Ascending aorta (tissue), 2 donors: ENCODE data around the gene SLC7A6. TPM values are rescaled to one million over a fixed set of nuclear protein-coding genes. Genes with fewer than 3 reads are reported as not detected.

Experiments
- DNase-seq, 2 donors: peaks; one replicate each; pipeline ENCODE4 v3.0.0-alpha.2; 2019; ENCODE audit warnings: low spot score in 2 of 2
- H3K27ac ChIP-seq, 2 donors: fragments of 200-600 bp; sonication (generic); one replicate each; pipeline ENCODE4 v1.5.1; 2016 to 2017; ENCODE audit warnings: mild to moderate bottlenecking in 1 of 2
- H3K27me3 ChIP-seq: fragments of 200-600 bp; sonication (generic); one replicate; pipeline ENCODE4 v1.5.1; 2017
- H3K36me3 ChIP-seq, 2 donors: fragments of 200-600 bp; sonication (generic); one replicate each; pipeline ENCODE4 v1.5.1; 2016
- H3K4me1 ChIP-seq, 2 donors: fragments of 200-600 bp; sonication (generic); one replicate each; pipeline ENCODE4 v1.5.1; 2016 to 2017; ENCODE audit warnings: mild to moderate bottlenecking in 1 of 2
- H3K4me3 ChIP-seq, 2 donors: fragments of 200-600 bp; sonication (generic); one replicate each; pipeline ENCODE4 v1.5.1; 2016 to 2017; ENCODE audit warnings: mild to moderate bottlenecking in 1 of 2
- H3K9me3 ChIP-seq, 2 donors: fragments of 200-600 bp; sonication (generic); one replicate each; pipeline ENCODE4 v1.5.1; 2016
- CTCF ChIP-seq, 3 experiments: fragments of 200-600 bp in 2 of 3; fragments of 450-650 bp in 1 of 3; sonication (generic) in 2 of 3; IDR thresholded peaks; one replicate each; pipeline ENCODE4 v1.5.1; 2016 to 2019; ENCODE audit warnings: antibody characterized with exemption in 3 of 3, mild to moderate bottlenecking in 1 of 3, moderate library complexity in 1 of 3
- intact Hi-C: fragments of 100-400 bp; cut with DNase I; formaldehyde crosslinking; loops from one replicate; pipeline ENCODE4 v1.15.1; 2023
- total RNA-seq: library from RNA; depleted of rRNA; stranded (reverse); fragments of >200 nt; gene quantifications from one replicate; pipeline ENCODE4 v1.1.0, GENCODE V29; 2016

SLC7A6 gene
- total RNA-seq, 1 donor from 2014 or later, result 27.7 TPM

- no peak for TF ChIP-seq CTCF (IDR thresholded peaks at IDR 0.05)
- no peaks in the 10 kb centered on the region for H3K9me3 ChIP-seq
- peak within 1 kb of the TSS; percentile 54 to 69 for H3K4me3 ChIP-seq
- H3K36me3 ChIP-seq, result no peaks in the 10 kb centered on the region
- H3K27me3 ChIP-seq, result no peaks in the 10 kb centered on the region
- H3K27ac ChIP-seq, result peak within 1 kb of the TSS; percentile 78 to 92
- peaks cover 11 to 16% of the 10 kb centered on the region in 2 donors for H3K4me1 ChIP-seq
- DNase-seq, result peak in 1 of 2 donors; percentile 66
- intact Hi-C loops, result loop anchor here (2.0 to 10.0 kb wide), 4 partner anchors 23 to 429 kb away; partner anchors contain the start of genes NFATC3, RANBP10, SLC12A4 and TSNAXIP1
These were observed 28.5 kb upstream of the SLC7A6 start, which contains the start of gene ESRP2 for GRCh38 chr16:68235887-68236136. TSS of gene ESRP2 (minus strand) at chr16:68236127. CDS start at chr16:68236045, 82 bp downstream.

- Histone ChIP-seq H3K4me1 (peaks cover 11 to 16% of the 10 kb centered on the region in 2 donors), H3K27ac (peak overlapping the region; percentile 78 to 92), H3K36me3 (no peaks in the 10 kb centered on the region), H3K4me3 (peak overlapping the region; percentile 54 to 69), H3K27me3 (no peaks in the 10 kb centered on the region), H3K9me3 (no peaks in the 10 kb centered on the region)
- peak in 1 of 2 donors; percentile 72 for DNase-seq
- intact Hi-C loops, result loop anchor here (2.0 to 10.0 kb wide), 4 partner anchors 23 to 429 kb away; partner anchors contain the start of genes NFATC3, RANBP10, SLC12A4 and TSNAXIP1
- no peak for TF ChIP-seq CTCF (IDR thresholded peaks at IDR 0.05)
These were observed 28.0 kb upstream of the SLC7A6 start for GRCh38 chr16:68236137-68236825.

GRCh38 chr16:68236826-68237242 lies 27.5 kb upstream of the SLC7A6 start:
- DNase-seq, result no peak
- H3K36me3 ChIP-seq, result no peaks in the 10 kb centered on the region
- H3K9me3 ChIP-seq, result no peaks in the 10 kb centered on the region
- no peak for TF ChIP-seq CTCF (IDR thresholded peaks at IDR 0.05)
- intact Hi-C loops, result loop anchor here (2.0 to 10.0 kb wide), 4 partner anchors 22 to 430 kb away; partner anchors contain the start of genes NFATC3, RANBP10, SLC12A4 and TSNAXIP1
- H3K4me1 ChIP-seq, result peaks cover 11 to 16% of the 10 kb centered on the region in 2 donors
- H3K4me3 ChIP-seq, result peak overlapping the region; percentile 54 to 69
- peak overlapping the region; percentile 78 to 92 for H3K27ac ChIP-seq
- H3K27me3 ChIP-seq, result no peaks in the 10 kb centered on the region

- intact Hi-C loops, result loop anchor here (2.0 to 10.0 kb wide), 4 partner anchors 21 to 430 kb away; partner anchors contain the start of genes NFATC3, RANBP10, SLC12A4 and TSNAXIP1
- peak overlapping the region; percentile 54 to 69 for H3K4me3 ChIP-seq
- H3K27ac ChIP-seq, result peak overlapping the region; percentile 78 to 92
- peak; percentile 94 to 99 for DNase-seq
- H3K36me3 ChIP-seq, result no peaks in the 10 kb centered on the region
- H3K27me3 ChIP-seq, result no peaks in the 10 kb centered on the region
- peaks cover 11 to 16% of the 10 kb centered on the region in 2 donors for H3K4me1 ChIP-seq
- no peaks in the 10 kb centered on the region for H3K9me3 ChIP-seq
- TF ChIP-seq CTCF (IDR thresholded peaks at IDR 0.05), result peak in 1 of 3 experiments; percentile 3
These were observed 26.9 kb upstream of the SLC7A6 start for GRCh38 chr16:68237243-68238028.

- Histone ChIP-seq H3K4me1 (peaks cover 11 to 16% of the 10 kb centered on the region in 2 donors), H3K27ac (peak overlapping the region; percentile 78 to 92), H3K9me3 (no peaks in the 10 kb centered on the region), H3K4me3 (peak overlapping the region; percentile 54 to 69), H3K27me3 (no peaks in the 10 kb centered on the region), H3K36me3 (no peaks in the 10 kb centered on the region)
- intact Hi-C loops, result loop anchor here (5.0 to 10.0 kb wide), 2 partner anchors 273 to 431 kb away; partner anchors contain the start of genes RANBP10, SLC12A4 and TSNAXIP1
- TF ChIP-seq CTCF (IDR thresholded peaks at IDR 0.05), result no peak
- no peak for DNase-seq
These were observed 26.3 kb upstream of the SLC7A6 start for GRCh38 chr16:68238029-68238345.
